ENCODE measurements around the gene ATG5.
"Not testable (repeated sequence)": the region's sequence is repeated elsewhere in the genome, so short reads cannot be mapped to it uniquely, and the experiment has no call there.

Gene ATG5

DNA sequence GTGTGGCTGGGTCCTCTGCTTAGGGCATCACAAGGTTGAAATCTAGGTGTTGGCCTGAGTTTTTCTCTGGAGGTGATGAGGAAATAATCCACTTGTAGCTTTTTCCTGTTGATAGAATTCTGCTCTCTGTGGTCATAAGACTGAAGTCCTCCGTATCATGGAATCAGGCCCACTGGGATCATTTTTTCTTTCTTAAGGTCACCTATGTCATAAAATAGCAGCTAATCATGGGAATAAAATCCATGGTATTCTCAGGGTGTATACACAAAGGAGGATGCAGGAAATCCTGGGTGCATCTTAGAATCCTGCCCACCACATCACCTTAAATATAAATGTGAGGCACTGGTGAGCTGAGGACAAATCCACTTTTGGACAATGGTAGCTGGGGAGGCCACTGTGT, 166.7 kb downstream of the ATG5 start:
- Histone ChIP-seq H3K9ac (ENCODE audit: low read depth, low read length) (no peak overlapping the region), H3K9me3 (ENCODE audit: control insufficient read depth, insufficient read depth, low read length) (no peaks in the 10 kb centered on the region), H3K36me3 (ENCODE audit: control insufficient read depth, insufficient read depth, low read length) (no peaks in the 10 kb centered on the region), H3K27me3 (ENCODE audit: control insufficient read depth, insufficient read depth, low read length) (no peaks in the 10 kb centered on the region), H3K4me3 (ENCODE audit: low read depth, low read length) (no peak overlapping the region), H3K4me1 (ENCODE audit: control insufficient read depth, insufficient read depth, low read length) (peaks cover 4% of the 10 kb centered on the region)

DNA sequence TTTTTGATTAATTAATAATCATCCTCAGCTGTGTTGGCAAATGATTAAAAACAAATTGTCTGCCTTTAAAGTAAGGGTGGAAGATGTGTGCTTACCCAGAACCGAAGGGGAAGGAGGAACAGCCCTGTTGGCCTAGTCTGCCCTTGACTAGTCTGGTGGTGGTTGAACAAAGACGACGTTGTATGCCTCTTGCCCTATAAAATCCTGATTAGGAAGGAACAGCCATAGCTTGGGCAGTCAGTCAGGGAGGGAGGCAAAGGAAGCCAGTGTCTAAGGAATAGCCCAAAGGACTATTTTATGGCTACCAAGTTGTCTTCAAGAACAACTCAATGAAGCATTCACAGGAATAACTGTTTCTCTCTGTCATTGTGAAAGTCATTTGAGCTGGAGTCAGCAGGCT, 168.7 kb downstream of the ATG5 start:
- H3K9ac ChIP-seq (ENCODE audit: low read depth, low read length): no peak overlapping the region
- no peaks in the 10 kb centered on the region for H3K27me3 ChIP-seq (ENCODE audit: control insufficient read depth, insufficient read depth, low read length)
- peaks cover 4% of the 10 kb centered on the region for H3K4me1 ChIP-seq (ENCODE audit: control insufficient read depth, insufficient read depth, low read length)
- H3K9me3 ChIP-seq (ENCODE audit: control insufficient read depth, insufficient read depth, low read length): no peaks in the 10 kb centered on the region
- no peak overlapping the region for H3K4me3 ChIP-seq (ENCODE audit: low read depth, low read length)
- H3K36me3 ChIP-seq (ENCODE audit: control insufficient read depth, insufficient read depth, low read length): no peaks in the 10 kb centered on the region

GRCh38 chr6:106156413-106156812, 169.1 kb downstream of the ATG5 start:
- Histone ChIP-seq H3K27me3 (ENCODE audit: control insufficient read depth, insufficient read depth, low read length) (no peaks in the 10 kb centered on the region), H3K9me3 (ENCODE audit: control insufficient read depth, insufficient read depth, low read length) (no peaks in the 10 kb centered on the region), H3K4me1 (ENCODE audit: control insufficient read depth, insufficient read depth, low read length) (peaks cover 4% of the 10 kb centered on the region), H3K4me3 (ENCODE audit: low read depth, low read length) (no peak overlapping the region), H3K9ac (ENCODE audit: low read depth, low read length) (no peak overlapping the region), H3K36me3 (ENCODE audit: control insufficient read depth, insufficient read depth, low read length) (no peaks in the 10 kb centered on the region)

GRCh38 chr6:106155219-106155830, 170.2 kb downstream of the ATG5 start:
- no peak overlapping the region for H3K4me3 ChIP-seq (ENCODE audit: low read depth, low read length)
- H3K9me3 ChIP-seq (ENCODE audit: control insufficient read depth, insufficient read depth, low read length): no peaks in the 10 kb centered on the region
- H3K4me1 ChIP-seq (ENCODE audit: control insufficient read depth, insufficient read depth, low read length): peaks cover 4% of the 10 kb centered on the region
- H3K36me3 ChIP-seq (ENCODE audit: control insufficient read depth, insufficient read depth, low read length): no peaks in the 10 kb centered on the region
- H3K27me3 ChIP-seq (ENCODE audit: control insufficient read depth, insufficient read depth, low read length): no peaks in the 10 kb centered on the region
- H3K9ac ChIP-seq (ENCODE audit: low read depth, low read length): no peak overlapping the region

- H3K9ac ChIP-seq (ENCODE audit: low read depth, low read length): no peak overlapping the region
- no peaks in the 10 kb centered on the region for H3K27me3 ChIP-seq (ENCODE audit: control insufficient read depth, insufficient read depth, low read length)
- H3K4me1 ChIP-seq (ENCODE audit: control insufficient read depth, insufficient read depth, low read length): peaks cover 4% of the 10 kb centered on the region
- H3K9me3 ChIP-seq (ENCODE audit: control insufficient read depth, insufficient read depth, low read length): no peaks in the 10 kb centered on the region
- no peak overlapping the region for H3K4me3 ChIP-seq (ENCODE audit: low read depth, low read length)
- no peaks in the 10 kb centered on the region for H3K36me3 ChIP-seq (ENCODE audit: control insufficient read depth, insufficient read depth, low read length)
Measured at GRCh38 chr6:106154326-106154725, 171.2 kb downstream of the ATG5 start.

DNA sequence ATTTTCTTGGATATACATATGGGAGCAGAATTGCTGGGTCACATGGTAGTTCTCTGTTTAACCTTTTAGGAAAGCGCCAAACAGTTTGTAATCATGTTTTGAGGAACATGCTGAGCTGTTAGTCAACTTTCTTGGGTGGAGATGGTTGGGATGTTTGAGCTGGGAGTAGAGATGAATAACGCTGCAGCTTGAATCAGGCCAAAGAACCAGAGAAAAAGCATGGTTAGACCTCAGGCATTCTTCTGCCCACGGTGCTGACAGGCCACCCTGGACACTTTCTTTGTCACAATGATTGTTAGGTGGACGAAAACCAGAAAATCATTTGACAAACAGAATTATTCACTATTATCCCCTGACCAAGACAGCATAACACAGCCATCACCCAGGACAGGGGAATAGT, 172.6 kb downstream of the ATG5 start:
- no peaks in the 10 kb centered on the region for H3K36me3 ChIP-seq (ENCODE audit: control insufficient read depth, insufficient read depth, low read length)
- H3K27me3 ChIP-seq (ENCODE audit: control insufficient read depth, insufficient read depth, low read length): no peaks in the 10 kb centered on the region
- no peak overlapping the region for H3K4me3 ChIP-seq (ENCODE audit: low read depth, low read length)

GRCh38 chr6:106152476-106152875, 173.1 kb downstream of the ATG5 start:
- not testable (repeated sequence) for H3K36me3 ChIP-seq (ENCODE audit: control insufficient read depth, insufficient read depth, low read length); H3K27me3 ChIP-seq (ENCODE audit: control insufficient read depth, insufficient read depth, low read length); H3K9ac ChIP-seq (ENCODE audit: low read depth, low read length); H3K4me1 ChIP-seq (ENCODE audit: control insufficient read depth, insufficient read depth, low read length); H3K9me3 ChIP-seq (ENCODE audit: control insufficient read depth, insufficient read depth, low read length); H3K4me3 ChIP-seq (ENCODE audit: low read depth, low read length)

More for the DNA sequence above, 172.6 kb downstream of the ATG5 start:
- Histone ChIP-seq H3K9me3 (ENCODE audit: control insufficient read depth, insufficient read depth, low read length) (no peaks in the 10 kb centered on the region), H3K4me1 (ENCODE audit: control insufficient read depth, insufficient read depth, low read length) (peaks cover 4% of the 10 kb centered on the region), H3K9ac (ENCODE audit: low read depth, low read length) (no peak overlapping the region)

GRCh38 chr6:106149472-106150069, 176.0 kb downstream of the ATG5 start:
- Histone ChIP-seq H3K4me1 (ENCODE audit: control insufficient read depth, insufficient read depth, low read length) (peaks cover 4% of the 10 kb centered on the region), H3K9me3 (ENCODE audit: control insufficient read depth, insufficient read depth, low read length) (no peaks in the 10 kb centered on the region), H3K36me3 (ENCODE audit: control insufficient read depth, insufficient read depth, low read length) (no peaks in the 10 kb centered on the region), H3K9ac (ENCODE audit: low read depth, low read length) (no peak overlapping the region), H3K27me3 (ENCODE audit: control insufficient read depth, insufficient read depth, low read length) (no peaks in the 10 kb centered on the region), H3K4me3 (ENCODE audit: low read depth, low read length) (no peak overlapping the region)

GRCh38 chr6:106147476-106147875, 178.1 kb downstream of the ATG5 start:
- Histone ChIP-seq H3K4me1 (ENCODE audit: control insufficient read depth, insufficient read depth, low read length) (peaks cover 4% of the 10 kb centered on the region), H3K27me3 (ENCODE audit: control insufficient read depth, insufficient read depth, low read length) (no peaks in the 10 kb centered on the region), H3K9ac (ENCODE audit: low read depth, low read length) (no peak overlapping the region), H3K36me3 (ENCODE audit: control insufficient read depth, insufficient read depth, low read length) (no peaks in the 10 kb centered on the region), H3K9me3 (ENCODE audit: control insufficient read depth, insufficient read depth, low read length) (no peaks in the 10 kb centered on the region), H3K4me3 (ENCODE audit: low read depth, low read length) (no peak overlapping the region)

DNA sequence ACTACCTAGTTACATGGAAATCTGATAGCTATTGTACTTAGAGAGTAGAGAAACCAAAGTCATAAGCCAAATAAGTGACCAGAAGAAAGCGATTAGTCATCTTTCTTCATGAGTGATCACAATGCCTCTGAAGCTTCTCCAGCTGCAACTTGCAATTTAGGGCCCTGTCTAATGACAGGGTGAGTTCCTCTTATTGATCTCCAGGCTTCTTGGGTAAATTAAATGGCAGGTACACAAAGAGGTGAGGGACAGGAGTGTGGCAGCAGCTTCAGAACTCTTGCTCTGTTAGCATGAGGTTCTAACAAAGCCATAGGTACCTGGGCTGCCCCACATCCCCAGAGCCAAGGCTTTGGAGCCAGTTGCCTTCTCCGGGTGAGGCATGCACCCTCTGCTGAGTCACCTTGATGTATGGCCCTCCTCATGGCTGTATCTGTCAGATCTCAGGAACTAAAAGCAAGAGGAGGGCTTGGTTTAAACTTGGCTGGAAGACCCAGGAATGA, 178.7 kb downstream of the ATG5 start:
- no peak overlapping the region for H3K9ac ChIP-seq (ENCODE audit: low read depth, low read length)
- no peaks in the 10 kb centered on the region for H3K36me3 ChIP-seq (ENCODE audit: control insufficient read depth, insufficient read depth, low read length)
- no peaks in the 10 kb centered on the region for H3K9me3 ChIP-seq (ENCODE audit: control insufficient read depth, insufficient read depth, low read length)
- no peak overlapping the region for H3K4me3 ChIP-seq (ENCODE audit: low read depth, low read length)
- peaks cover 4% of the 10 kb centered on the region for H3K4me1 ChIP-seq (ENCODE audit: control insufficient read depth, insufficient read depth, low read length)
- H3K27me3 ChIP-seq (ENCODE audit: control insufficient read depth, insufficient read depth, low read length): no peaks in the 10 kb centered on the region

DNA sequence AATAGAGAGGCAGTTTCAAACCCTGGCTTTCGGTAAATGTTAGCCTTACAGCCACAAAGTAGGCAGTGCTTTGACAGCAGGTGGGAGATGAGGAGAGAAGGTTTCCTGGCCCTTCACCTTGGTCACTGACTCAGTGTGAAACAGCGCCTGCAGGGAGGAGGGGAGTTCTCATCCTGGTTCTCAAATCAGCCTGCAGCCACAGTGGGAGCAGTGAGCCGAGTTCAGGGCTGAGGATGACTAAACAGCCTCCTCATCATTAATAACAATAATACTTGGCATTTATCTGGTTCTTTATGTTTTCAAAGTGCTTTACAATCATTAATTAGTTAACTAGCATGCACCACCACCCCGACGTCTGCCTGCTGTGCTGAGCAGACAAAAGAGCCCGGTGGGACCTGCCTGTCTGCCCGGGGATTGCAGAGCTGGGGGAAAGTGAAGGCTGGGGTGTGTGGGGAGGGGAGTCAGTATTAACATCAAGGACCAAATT, 179.8 kb downstream of the ATG5 start:
- Histone ChIP-seq H3K4me1 (ENCODE audit: control insufficient read depth, insufficient read depth, low read length) (peaks cover 4% of the 10 kb centered on the region), H3K27me3 (ENCODE audit: control insufficient read depth, insufficient read depth, low read length) (no peaks in the 10 kb centered on the region), H3K9me3 (ENCODE audit: control insufficient read depth, insufficient read depth, low read length) (no peaks in the 10 kb centered on the region), H3K4me3 (ENCODE audit: low read depth, low read length) (no peak overlapping the region), H3K36me3 (ENCODE audit: control insufficient read depth, insufficient read depth, low read length) (no peaks in the 10 kb centered on the region), H3K9ac (ENCODE audit: low read depth, low read length) (no peak overlapping the region)

DNA sequence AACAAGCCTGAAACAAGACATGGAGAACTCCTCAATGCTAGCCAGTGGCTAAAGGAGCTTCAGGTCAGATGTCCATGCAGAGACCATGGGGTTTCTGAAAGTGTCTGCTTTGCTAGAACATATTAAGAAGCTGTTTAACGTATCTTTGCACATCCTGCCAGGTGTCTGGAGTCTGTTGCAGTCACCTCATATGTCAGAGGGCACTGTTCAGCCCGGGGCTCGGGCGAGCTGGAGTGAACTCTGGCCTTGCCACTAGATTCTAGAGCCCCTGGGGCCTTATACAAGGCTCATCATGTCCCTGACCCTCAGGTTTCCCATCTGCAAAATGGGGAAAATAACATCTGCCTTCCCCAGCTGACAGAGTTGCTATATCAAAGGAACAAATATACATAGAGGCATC, 180.4 kb downstream of the ATG5 start:
- no peak overlapping the region for H3K4me3 ChIP-seq (ENCODE audit: low read depth, low read length)
- H3K9me3 ChIP-seq (ENCODE audit: control insufficient read depth, insufficient read depth, low read length): no peaks in the 10 kb centered on the region
- H3K4me1 ChIP-seq (ENCODE audit: control insufficient read depth, insufficient read depth, low read length): peaks cover 4% of the 10 kb centered on the region
- no peak overlapping the region for H3K9ac ChIP-seq (ENCODE audit: low read depth, low read length)
- no peaks in the 10 kb centered on the region for H3K36me3 ChIP-seq (ENCODE audit: control insufficient read depth, insufficient read depth, low read length)
- no peaks in the 10 kb centered on the region for H3K27me3 ChIP-seq (ENCODE audit: control insufficient read depth, insufficient read depth, low read length)

Measured in iPS-15b (cell line).